ENCODE results near the gene MMP14.

DNA sequence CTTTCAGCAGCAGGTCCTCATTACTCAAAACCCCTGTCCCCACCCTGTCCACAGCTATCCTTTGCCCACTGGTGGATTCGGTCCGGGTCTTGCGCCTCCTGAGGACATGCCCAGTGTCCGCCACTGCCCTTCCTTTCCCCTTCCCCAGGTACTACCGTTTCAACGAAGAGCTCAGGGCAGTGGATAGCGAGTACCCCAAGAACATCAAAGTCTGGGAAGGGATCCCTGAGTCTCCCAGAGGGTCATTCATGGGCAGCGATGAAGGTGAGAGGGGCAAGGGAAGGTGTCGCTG is 8.7 kb downstream of the MMP14 start:
- TF ChIP-seq, protein P1, sequence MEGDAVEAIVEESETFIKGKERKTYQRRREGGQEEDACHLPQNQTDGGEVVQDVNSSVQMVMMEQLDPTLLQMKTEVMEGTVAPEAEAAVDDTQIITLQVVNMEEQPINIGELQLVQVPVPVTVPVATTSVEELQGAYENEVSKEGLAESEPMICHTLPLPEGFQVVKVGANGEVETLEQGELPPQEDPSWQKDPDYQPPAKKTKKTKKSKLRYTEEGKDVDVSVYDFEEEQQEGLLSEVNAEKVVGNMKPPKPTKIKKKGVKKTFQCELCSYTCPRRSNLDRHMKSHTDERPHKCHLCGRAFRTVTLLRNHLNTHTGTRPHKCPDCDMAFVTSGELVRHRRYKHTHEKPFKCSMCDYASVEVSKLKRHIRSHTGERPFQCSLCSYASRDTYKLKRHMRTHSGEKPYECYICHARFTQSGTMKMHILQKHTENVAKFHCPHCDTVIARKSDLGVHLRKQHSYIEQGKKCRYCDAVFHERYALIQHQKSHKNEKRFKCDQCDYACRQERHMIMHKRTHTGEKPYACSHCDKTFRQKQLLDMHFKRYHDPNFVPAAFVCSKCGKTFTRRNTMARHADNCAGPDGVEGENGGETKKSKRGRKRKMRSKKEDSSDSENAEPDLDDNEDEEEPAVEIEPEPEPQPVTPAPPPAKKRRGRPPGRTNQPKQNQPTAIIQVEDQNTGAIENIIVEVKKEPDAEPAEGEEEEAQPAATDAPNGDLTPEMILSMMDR (conservative IDR thresholded peaks at IDR 0.05; ENCODE audit: low read depth in 2 of 2) = no peak
- TF ChIP-seq, protein P2, sequence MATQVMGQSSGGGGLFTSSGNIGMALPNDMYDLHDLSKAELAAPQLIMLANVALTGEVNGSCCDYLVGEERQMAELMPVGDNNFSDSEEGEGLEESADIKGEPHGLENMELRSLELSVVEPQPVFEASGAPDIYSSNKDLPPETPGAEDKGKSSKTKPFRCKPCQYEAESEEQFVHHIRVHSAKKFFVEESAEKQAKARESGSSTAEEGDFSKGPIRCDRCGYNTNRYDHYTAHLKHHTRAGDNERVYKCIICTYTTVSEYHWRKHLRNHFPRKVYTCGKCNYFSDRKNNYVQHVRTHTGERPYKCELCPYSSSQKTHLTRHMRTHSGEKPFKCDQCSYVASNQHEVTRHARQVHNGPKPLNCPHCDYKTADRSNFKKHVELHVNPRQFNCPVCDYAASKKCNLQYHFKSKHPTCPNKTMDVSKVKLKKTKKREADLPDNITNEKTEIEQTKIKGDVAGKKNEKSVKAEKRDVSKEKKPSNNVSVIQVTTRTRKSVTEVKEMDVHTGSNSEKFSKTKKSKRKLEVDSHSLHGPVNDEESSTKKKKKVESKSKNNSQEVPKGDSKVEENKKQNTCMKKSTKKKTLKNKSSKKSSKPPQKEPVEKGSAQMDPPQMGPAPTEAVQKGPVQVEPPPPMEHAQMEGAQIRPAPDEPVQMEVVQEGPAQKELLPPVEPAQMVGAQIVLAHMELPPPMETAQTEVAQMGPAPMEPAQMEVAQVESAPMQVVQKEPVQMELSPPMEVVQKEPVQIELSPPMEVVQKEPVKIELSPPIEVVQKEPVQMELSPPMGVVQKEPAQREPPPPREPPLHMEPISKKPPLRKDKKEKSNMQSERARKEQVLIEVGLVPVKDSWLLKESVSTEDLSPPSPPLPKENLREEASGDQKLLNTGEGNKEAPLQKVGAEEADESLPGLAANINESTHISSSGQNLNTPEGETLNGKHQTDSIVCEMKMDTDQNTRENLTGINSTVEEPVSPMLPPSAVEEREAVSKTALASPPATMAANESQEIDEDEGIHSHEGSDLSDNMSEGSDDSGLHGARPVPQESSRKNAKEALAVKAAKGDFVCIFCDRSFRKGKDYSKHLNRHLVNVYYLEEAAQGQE (IDR thresholded peaks at IDR 0.05; ENCODE audit: unreplicated experiment) = no peak
- no peak for TF ChIP-seq EZH2 (IDR thresholded peaks at IDR 0.05; ENCODE audit: low read depth, unreplicated experiment)
- no peak for TF ChIP-seq CREB1 (CRISPR knock-in tag; IDR thresholded peaks at IDR 0.05; ENCODE audit: low read depth)
- no peak for TF ChIP-seq EZH2phosphoT487 (IDR thresholded peaks at IDR 0.05; ENCODE audit: unreplicated experiment)
- TF ChIP-seq POLR2AphosphoS5 (IDR thresholded peaks at IDR 0.05; ENCODE audit: low read depth) = no peak

All from GM23338 (cell line).